Cardiac muscle cell (in vitro differentiated cells and primary cell): ENCODE measurements around the gene SLC31A2. TPM values are rescaled to one million over a fixed set of nuclear protein-coding genes. Genes with fewer than 3 reads are reported as not detected.
A peak's percentile ranks its signal among the peaks of the same experiment; 100 is the strongest.

ENCODE experiments used
- DNase-seq, 2 donors: peaks; one replicate each; pipeline versions ENCODE4 v3.0.0 to v3.0.0-alpha.2; 2010 to 2017; ENCODE audit warnings: low read depth in 1 of 2, low spot score in 1 of 2
- H3K27ac ChIP-seq: fragments of 200-600 bp; sonication (generic); 2 replicates; pipeline ENCODE4 v1.5.1; 2016
- H3K27me3 ChIP-seq: fragments of 200-600 bp; sonication (generic); 2 replicates; pipeline ENCODE4 v1.6.0; 2016; ENCODE audit warnings: control low read depth
- H3K36me3 ChIP-seq: fragments of 200-600 bp; sonication (generic); 2 replicates; pipeline ENCODE4 v1.5.1; 2016; ENCODE audit warnings: control low read depth
- H3K4me1 ChIP-seq: fragments of 200-600 bp; sonication (generic); 2 replicates; pipeline ENCODE4 v1.8.1; 2017; ENCODE audit warnings: low read depth, mild to moderate bottlenecking, mixed run types
- H3K4me3 ChIP-seq: fragments of 200-600 bp; sonication (generic); 2 replicates; pipeline ENCODE4 v1.5.1; 2016; ENCODE audit warnings: mild to moderate bottlenecking
- H3K9me3 ChIP-seq: fragments of 200-600 bp; sonication (generic); 2 replicates; pipeline ENCODE4 v1.5.1; 2017; ENCODE audit warnings: low read depth, mild to moderate bottlenecking, control low read depth
- CTCF ChIP-seq: IDR thresholded peaks from 2 replicates; pipeline ENCODE4 v1.5.1; 2012; ENCODE audit warnings: low read depth, mild to moderate bottlenecking, low read length
- polyA plus RNA-seq: library from polyadenylated mRNA; unstranded; fragments of >200 nt; fragmentation: Nextera tagmentation; extraction: Ambion mirVana; gene quantifications from 2 replicates; pipeline ENCODE4 v1.2.1, GENCODE V29; 2016
- total RNA-seq: library from RNA; depleted of rRNA; stranded (reverse); fragments of >200 nt; gene quantifications from 2 replicates; pipeline ENCODE4 v1.2.3, GENCODE V29; 2016

The SLC31A2 gene
- total and polyA plus RNA-seq, 2 experiments from 2014 or later, result 2.7 to 4.1 TPM

- DNase-seq, result no peak
- no peak overlapping the region for H3K4me3 ChIP-seq
- no peaks in the 10 kb centered on the region for H3K27me3 ChIP-seq
- H3K9me3 ChIP-seq, result no peaks in the 10 kb centered on the region
- TF ChIP-seq CTCF, result no peak
- H3K4me1 ChIP-seq, result no peaks in the 10 kb centered on the region
- peaks cover 61% of the 10 kb centered on the region for H3K36me3 ChIP-seq
- no peak overlapping the region for H3K27ac ChIP-seq
Measured at GRCh38 chr9:113183956-113184488, 33.2 kb downstream of the SLC31A2 start.

- TF ChIP-seq CTCF, result no peak
Measured at GRCh38 chr9:113184539-113184938, 33.7 kb downstream of the SLC31A2 start.

GRCh38 chr9:113185271-113185670 is 34.5 kb downstream of the SLC31A2 start:
- no peak for TF ChIP-seq CTCF
- Histone ChIP-seq H3K4me3 (no peak overlapping the region), H3K4me1 (no peaks in the 10 kb centered on the region), H3K36me3 (peaks cover 66% of the 10 kb centered on the region), H3K27me3 (no peaks in the 10 kb centered on the region), H3K27ac (no peak overlapping the region), H3K9me3 (no peaks in the 10 kb centered on the region)
- peak in 1 of 2 donors; percentile 33 for DNase-seq

More at GRCh38 chr9:113184539-113184938, 33.7 kb downstream of the SLC31A2 start:
- H3K27me3 ChIP-seq, result no peaks in the 10 kb centered on the region
- no peak overlapping the region for H3K27ac ChIP-seq
- H3K4me1 ChIP-seq, result no peaks in the 10 kb centered on the region
- no peak overlapping the region for H3K4me3 ChIP-seq
- peaks cover 62% of the 10 kb centered on the region for H3K36me3 ChIP-seq
- DNase-seq, result no peak
- no peaks in the 10 kb centered on the region for H3K9me3 ChIP-seq

GRCh38 chr9:113186137-113186755 is 35.4 kb downstream of the SLC31A2 start:
- TF ChIP-seq CTCF, result no peak
- DNase-seq, result no peak
- Histone ChIP-seq H3K4me3 (no peak overlapping the region), H3K4me1 (no peaks in the 10 kb centered on the region), H3K36me3 (peaks cover 66% of the 10 kb centered on the region), H3K27me3 (no peaks in the 10 kb centered on the region), H3K27ac (no peak overlapping the region), H3K9me3 (no peaks in the 10 kb centered on the region)

GRCh38 chr9:113187929-113188595 is 37.3 kb downstream of the SLC31A2 start:
- DNase-seq, result peak in 1 of 2 donors; percentile 94
- H3K4me1 ChIP-seq, result no peaks in the 10 kb centered on the region
- no peak overlapping the region for H3K4me3 ChIP-seq
- H3K36me3 ChIP-seq, result peaks cover 62% of the 10 kb centered on the region
- no peak overlapping the region for H3K27ac ChIP-seq
- H3K27me3 ChIP-seq, result no peaks in the 10 kb centered on the region
- no peak for TF ChIP-seq CTCF
- H3K9me3 ChIP-seq, result no peaks in the 10 kb centered on the region
